SK-N-MC (cell line): Measurements from ENCODE around the gene MIA2.

Experiments
- EZH2 ChIP-seq: fragments of 200-600 bp; sonication (generic); IDR thresholded peaks from one replicate; pipeline ENCODE4 v1.6.1; 2017; ENCODE audit warnings: antibody characterized with exemption
- POLR2AphosphoS5 ChIP-seq: IDR thresholded peaks from 2 replicates; pipeline ENCODE4 v1.6.1; 2012; ENCODE audit warnings: mild to moderate bottlenecking, low read depth, low read length, borderline replicate concordance

GRCh38 chr14:39243831-39244230 lies 10.1 kb downstream of the MIA2 start:
- TF ChIP-seq POLR2AphosphoS5 (no peak), EZH2 (no peak)
